ENCODE measurements around the gene TMED6.
"Not testable (repeated sequence)": the region's sequence is repeated elsewhere in the genome, so short reads cannot be mapped to it uniquely, and the experiment has no call there.

The TMED6 gene

DNA sequence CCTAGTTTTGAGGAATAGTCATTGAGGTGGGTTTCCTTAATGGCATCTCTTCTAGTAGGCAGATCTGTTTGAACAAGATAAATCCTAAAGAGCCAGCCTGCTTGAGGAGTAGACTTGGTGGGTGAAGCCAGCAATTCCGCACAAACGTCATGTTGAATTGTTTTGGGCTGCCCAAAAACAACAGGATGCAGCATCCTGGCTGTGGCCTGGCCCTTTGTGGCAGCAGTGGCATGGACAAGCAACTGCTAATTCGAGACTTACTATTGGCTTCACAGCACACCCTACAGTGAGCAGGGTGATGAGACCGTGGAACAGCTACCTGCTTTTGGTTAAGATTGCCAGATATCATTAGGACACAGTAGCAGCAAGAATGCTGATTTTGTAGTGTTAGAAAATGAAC is 49.7 kb downstream of the TMED6 start:
- DNase-seq (ENCODE audit: low read depth): no peak

DNA sequence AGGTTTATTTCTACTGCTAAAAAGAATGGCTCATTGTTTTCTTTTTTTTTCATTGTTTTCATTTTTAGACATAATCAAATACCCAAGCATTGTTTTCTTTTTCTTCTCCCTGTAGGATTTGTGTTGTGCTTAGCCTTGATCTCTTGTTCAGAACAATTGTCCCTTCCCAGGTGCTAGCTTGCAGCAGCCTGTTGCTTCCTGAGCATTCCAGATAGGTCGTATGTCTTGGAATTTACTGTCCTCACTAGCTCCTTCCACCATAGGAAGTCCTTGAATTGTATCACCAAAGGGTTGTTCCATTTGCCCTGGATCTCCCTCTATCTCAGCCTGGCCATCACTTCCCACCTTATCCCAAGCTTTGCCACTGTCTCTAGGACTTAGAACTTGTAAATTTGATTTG is 50.4 kb downstream of the TMED6 start:
- DNase-seq (ENCODE audit: low read depth): no peak

DNA sequence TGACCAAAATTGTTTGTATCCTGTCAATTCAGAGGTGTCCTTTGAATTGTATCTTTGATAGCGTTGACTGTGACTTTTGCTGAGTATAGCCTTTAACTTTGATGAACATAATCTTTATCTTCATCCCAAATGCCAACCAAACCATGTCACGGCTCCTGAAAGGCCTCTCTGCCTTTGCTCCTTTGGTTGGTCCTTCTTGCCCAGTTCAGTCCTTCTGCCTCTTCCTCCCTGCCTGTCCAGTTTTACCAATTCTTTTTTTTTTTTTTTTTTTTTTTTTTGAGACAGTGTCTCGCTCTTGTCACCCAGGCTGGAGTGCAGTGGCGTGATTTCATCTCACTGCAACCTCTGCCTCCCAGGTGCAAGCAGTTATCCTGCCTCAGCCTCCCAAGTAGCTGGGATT is 53.3 kb downstream of the TMED6 start:
- DNase-seq (ENCODE audit: low read depth): no peak

DNA sequence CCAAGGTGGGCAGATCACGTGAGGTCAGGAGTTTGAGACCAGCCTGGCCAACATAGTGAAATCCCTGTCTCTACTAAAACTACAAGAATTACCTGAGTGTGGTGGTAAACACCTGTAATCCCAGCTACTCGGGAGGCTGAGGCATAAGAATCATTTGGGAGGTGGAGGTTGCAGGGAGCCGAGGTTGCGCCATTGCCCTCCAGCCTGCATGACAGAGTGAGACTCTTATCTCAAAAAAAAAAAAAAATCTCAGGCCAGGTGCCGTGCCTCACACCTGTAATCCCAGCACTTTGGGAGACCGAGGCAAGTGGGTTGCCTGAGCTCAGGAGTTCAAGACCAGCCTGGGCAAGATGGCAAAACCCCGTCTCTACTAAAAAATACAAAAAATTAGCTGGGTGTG is 54.8 kb downstream of the TMED6 start:
- DNase-seq (ENCODE audit: low read depth): not testable (repeated sequence)

DNA sequence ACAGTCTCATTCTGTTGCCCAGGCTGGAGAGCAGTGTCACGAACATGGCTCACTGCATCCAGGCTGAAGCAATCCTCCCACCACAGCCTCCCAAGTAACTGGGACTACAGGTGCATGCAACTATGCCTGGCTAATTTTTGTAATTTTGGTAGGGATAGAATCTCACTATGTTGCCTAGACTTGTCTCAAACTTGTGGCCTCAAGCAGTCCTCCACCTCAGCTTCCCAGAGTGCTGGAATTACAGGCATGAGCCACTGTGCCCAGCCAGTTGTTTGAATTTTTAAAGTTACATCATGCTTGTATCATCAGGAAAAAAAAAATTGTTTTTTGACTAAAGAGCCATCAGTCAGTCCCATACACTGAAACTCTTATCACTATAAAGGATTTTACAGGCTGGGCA is 57.5 kb downstream of the TMED6 start:
- no peak for DNase-seq (ENCODE audit: low read depth)

DNA sequence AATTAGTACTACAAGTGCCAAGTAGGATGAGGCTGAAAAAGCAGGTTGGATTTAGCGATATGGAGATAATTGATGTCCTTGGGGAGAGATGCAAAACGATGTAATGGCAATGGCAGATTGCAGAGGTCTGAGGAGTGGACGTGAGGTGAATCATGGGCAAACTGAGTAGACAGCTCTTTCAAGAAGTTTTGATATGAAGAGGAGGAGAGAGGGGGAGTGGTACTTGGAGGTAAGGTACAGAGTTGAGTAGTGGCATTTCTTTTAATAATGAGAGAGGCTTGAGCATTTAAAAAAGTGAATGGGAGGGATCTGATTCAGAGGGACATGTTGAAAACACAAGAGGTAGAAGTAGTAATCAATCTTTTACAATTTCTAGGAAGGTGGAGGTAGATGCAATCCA is 58.2 kb downstream of the TMED6 start:
- DNase-seq (ENCODE audit: low read depth): no peak
